ENCODE results near the gene RGPD4.

DNA sequence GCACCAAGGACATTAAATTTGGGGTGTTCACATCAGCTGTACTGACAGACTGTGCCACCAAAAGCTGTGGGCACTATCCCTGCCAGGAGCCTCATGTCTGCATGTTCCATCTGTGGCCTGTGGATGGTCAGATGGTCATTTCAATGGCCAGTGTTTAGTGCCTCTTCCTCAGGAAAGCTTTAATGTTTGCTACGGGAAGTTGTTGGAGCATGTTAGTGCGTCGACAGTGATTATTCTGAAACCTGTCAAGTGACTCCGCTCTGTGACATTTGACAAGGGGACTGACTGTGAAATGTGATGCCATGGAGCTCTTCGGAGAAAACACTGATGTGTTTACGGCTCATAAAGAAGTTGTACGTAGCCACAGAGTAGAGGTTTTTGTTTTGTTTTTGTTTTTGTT is 18.7 kb upstream of the RGPD4 start:
- TF ChIP-seq, protein P1, sequence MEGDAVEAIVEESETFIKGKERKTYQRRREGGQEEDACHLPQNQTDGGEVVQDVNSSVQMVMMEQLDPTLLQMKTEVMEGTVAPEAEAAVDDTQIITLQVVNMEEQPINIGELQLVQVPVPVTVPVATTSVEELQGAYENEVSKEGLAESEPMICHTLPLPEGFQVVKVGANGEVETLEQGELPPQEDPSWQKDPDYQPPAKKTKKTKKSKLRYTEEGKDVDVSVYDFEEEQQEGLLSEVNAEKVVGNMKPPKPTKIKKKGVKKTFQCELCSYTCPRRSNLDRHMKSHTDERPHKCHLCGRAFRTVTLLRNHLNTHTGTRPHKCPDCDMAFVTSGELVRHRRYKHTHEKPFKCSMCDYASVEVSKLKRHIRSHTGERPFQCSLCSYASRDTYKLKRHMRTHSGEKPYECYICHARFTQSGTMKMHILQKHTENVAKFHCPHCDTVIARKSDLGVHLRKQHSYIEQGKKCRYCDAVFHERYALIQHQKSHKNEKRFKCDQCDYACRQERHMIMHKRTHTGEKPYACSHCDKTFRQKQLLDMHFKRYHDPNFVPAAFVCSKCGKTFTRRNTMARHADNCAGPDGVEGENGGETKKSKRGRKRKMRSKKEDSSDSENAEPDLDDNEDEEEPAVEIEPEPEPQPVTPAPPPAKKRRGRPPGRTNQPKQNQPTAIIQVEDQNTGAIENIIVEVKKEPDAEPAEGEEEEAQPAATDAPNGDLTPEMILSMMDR (conservative IDR thresholded peaks at IDR 0.05; ENCODE audit: low read length): no peak
- TF ChIP-seq EZH2phosphoT487 (IDR thresholded peaks at IDR 0.05; ENCODE audit: borderline replicate concordance, low read depth, low read length): no peak

Data from OCI-LY7 (cell line).